ENCODE results near the gene ERC1.

DNA sequence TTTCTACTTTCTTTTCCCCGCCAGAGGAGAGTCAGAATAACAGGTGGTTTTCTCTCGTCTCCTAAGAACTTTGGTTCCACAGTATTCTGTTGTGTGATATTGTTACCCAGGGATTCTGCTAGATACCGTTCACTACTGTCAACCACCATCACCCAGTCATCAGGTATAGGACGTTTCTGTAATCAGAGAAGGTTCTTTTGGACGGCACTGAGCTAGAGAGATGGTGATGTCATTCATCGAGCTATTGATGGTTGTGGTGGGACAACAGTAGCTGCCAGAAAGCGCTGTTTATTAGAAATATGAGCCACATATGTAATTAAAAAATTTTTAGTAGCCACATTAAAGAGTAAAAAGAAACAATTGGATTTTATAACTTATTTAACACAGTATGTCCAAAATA is 17.0 kb downstream of the ERC1 start:
- TF ChIP-seq, protein P1, sequence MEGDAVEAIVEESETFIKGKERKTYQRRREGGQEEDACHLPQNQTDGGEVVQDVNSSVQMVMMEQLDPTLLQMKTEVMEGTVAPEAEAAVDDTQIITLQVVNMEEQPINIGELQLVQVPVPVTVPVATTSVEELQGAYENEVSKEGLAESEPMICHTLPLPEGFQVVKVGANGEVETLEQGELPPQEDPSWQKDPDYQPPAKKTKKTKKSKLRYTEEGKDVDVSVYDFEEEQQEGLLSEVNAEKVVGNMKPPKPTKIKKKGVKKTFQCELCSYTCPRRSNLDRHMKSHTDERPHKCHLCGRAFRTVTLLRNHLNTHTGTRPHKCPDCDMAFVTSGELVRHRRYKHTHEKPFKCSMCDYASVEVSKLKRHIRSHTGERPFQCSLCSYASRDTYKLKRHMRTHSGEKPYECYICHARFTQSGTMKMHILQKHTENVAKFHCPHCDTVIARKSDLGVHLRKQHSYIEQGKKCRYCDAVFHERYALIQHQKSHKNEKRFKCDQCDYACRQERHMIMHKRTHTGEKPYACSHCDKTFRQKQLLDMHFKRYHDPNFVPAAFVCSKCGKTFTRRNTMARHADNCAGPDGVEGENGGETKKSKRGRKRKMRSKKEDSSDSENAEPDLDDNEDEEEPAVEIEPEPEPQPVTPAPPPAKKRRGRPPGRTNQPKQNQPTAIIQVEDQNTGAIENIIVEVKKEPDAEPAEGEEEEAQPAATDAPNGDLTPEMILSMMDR (IDR thresholded peaks at IDR 0.05): no peak
- TF ChIP-seq, protein P2, sequence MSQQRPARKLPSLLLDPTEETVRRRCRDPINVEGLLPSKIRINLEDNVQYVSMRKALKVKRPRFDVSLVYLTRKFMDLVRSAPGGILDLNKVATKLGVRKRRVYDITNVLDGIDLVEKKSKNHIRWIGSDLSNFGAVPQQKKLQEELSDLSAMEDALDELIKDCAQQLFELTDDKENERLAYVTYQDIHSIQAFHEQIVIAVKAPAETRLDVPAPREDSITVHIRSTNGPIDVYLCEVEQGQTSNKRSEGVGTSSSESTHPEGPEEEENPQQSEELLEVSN (IDR thresholded peaks at IDR 0.05; ENCODE audit: borderline replicate concordance, low read depth): no peak
- no peak for TF ChIP-seq SMC3 (IDR thresholded peaks at IDR 0.05)
- TF ChIP-seq POLR2A (IDR thresholded peaks at IDR 0.05; ENCODE audit: low read length): no peak
